Keratinocyte (primary cell): ENCODE results near the gene ZNF407. TPM values are rescaled to one million over a fixed set of nuclear protein-coding genes. Genes with fewer than 3 reads are reported as not detected.

ENCODE experiments used
- DNase-seq: peaks from one replicate; pipeline ENCODE4 v3.0.0-alpha.2; 2011; ENCODE audit warnings: low read depth, missing footprints, low spot score
- FAIRE-seq: peaks from 2 replicates; lab custom pipeline; 2011; peaks lifted over from hg19 to GRCh38; lab: Jason Lieb, UNC
- H2AFZ ChIP-seq: 2 replicates; pipeline ENCODE4 v1.6.0; 2012; ENCODE audit warnings: low read length, control low read depth, inconsistent platforms; ENCODE audit not compliant: control insufficient read depth
- H3K27ac ChIP-seq: 2 replicates; pipeline ENCODE4 v1.5.1; 2011; ENCODE audit warnings: low read length; ENCODE audit not compliant: control insufficient read depth, insufficient read depth
- H3K27me3 ChIP-seq: 3 replicates; pipeline ENCODE4 v1.6.0; 2011; ENCODE audit warnings: low read length; ENCODE audit not compliant: control insufficient read depth, insufficient read depth; ENCODE audit errors: extremely low read depth
- H3K36me3 ChIP-seq, 2 experiments: 2 replicates in 1 of 2; 3 replicates in 1 of 2; pipeline ENCODE4 v1.5.1; 2011; ENCODE audit warnings: low read length in 2 of 2, mild to moderate bottlenecking in 1 of 2; ENCODE audit not compliant: control insufficient read depth in 2 of 2, insufficient read depth in 2 of 2; ENCODE audit errors: extremely low read depth in 1 of 2
- H3K4me1 ChIP-seq: 3 replicates; pipeline ENCODE4 v1.5.1; 2011; ENCODE audit warnings: low read length; ENCODE audit not compliant: control insufficient read depth, insufficient read depth; ENCODE audit errors: extremely low read depth
- H3K4me2 ChIP-seq: 3 replicates; pipeline ENCODE4 v1.6.0; 2011; ENCODE audit warnings: low read depth, low read length; ENCODE audit not compliant: control insufficient read depth, insufficient read depth; ENCODE audit errors: extremely low read depth
- H3K4me3 ChIP-seq, 3 experiments: fragments of 200-600 bp in 1 of 3; sonication (generic) in 1 of 3; 2 replicates in 2 of 3; 3 replicates in 1 of 3; pipeline ENCODE4 v1.5.1; 2011 to 2016; ENCODE audit warnings: low read length in 3 of 3, mild to moderate bottlenecking in 3 of 3, control low read depth in 2 of 3, inconsistent platforms in 1 of 3, low read depth in 1 of 3, mixed read lengths in 1 of 3, mixed run types in 1 of 3, moderate library complexity in 1 of 3; ENCODE audit not compliant: control insufficient read depth in 2 of 3, insufficient read depth in 2 of 3; ENCODE audit errors: extremely low read depth in 1 of 3
- H3K79me2 ChIP-seq: 2 replicates; pipeline ENCODE4 v1.6.0; 2012; ENCODE audit warnings: low read length; ENCODE audit not compliant: control insufficient read depth, insufficient read depth
- H3K9ac ChIP-seq: 3 replicates; pipeline ENCODE4 v1.6.0; 2011; ENCODE audit warnings: low read length; ENCODE audit not compliant: control insufficient read depth, insufficient read depth; ENCODE audit errors: extremely low read depth
- H3K9me1 ChIP-seq: 3 replicates; pipeline ENCODE4 v1.6.0; 2011; ENCODE audit warnings: low read length; ENCODE audit not compliant: control insufficient read depth, insufficient read depth; ENCODE audit errors: extremely low read depth
- H3K9me3 ChIP-seq: 2 replicates; pipeline ENCODE4 v1.5.1; 2012; ENCODE audit warnings: low read depth, low read length; ENCODE audit not compliant: control insufficient read depth
- H4K20me1 ChIP-seq: 3 replicates; pipeline ENCODE4 v1.6.0; 2011; ENCODE audit warnings: low read length; ENCODE audit not compliant: control insufficient read depth, insufficient read depth; ENCODE audit errors: extremely low read depth
- EZH2 ChIP-seq: IDR thresholded peaks from one replicate; pipeline ENCODE4 v1.6.1; 2012; ENCODE audit warnings: inconsistent platforms, mild to moderate bottlenecking, low read length, moderate library complexity
- dilution Hi-C: fragments of 300-500 bp; cut with MboI; formaldehyde crosslinking; loops from one replicate; pipeline ENCODE4 v1.7.0; 2020; ENCODE audit warnings: low sequenced_read_pairs; ENCODE audit not compliant: extremely low pct_ligation_motif_present
- polyA plus RNA-seq, 5 experiments: library from polyadenylated mRNA; depleted of rRNA in 3 of 5; stranded (reverse) in 3 of 5; stranded (forward) in 1 of 5; unstranded in 1 of 5; fragments of >200 nt; gene quantifications; 1 replicate in 1 of 5; 2 replicates in 3 of 5; 3 replicates in 1 of 5; pipeline versions ENCODE4 v1.2.1 to v1.2.3, GENCODE V29; 2011 to 2012; ENCODE audit warnings: missing spikeins in 2 of 5, low read depth in 1 of 5, low replicate concordance in 1 of 5
- TF ChIP-seq, protein P1 (sequence below), 3 experiments: IDR thresholded peaks in 1 of 3; conservative IDR thresholded peaks in 1 of 3; optimal IDR thresholded peaks in 1 of 3; 2 replicates in 2 of 3; 3 replicates in 1 of 3; pipeline versions ENCODE3 to v1.5.1; 2011; ENCODE audit warnings: low read length in 3 of 3, mild to moderate bottlenecking in 3 of 3, moderate library complexity in 2 of 3, control low read depth in 1 of 3, inconsistent platforms in 1 of 3; ENCODE audit not compliant: insufficient read depth in 2 of 3; ENCODE audit errors: extremely low read depth in 1 of 3

The ZNF407 gene
- polyA plus RNA-seq, 1 donor (not counting 4 experiments of a cell fraction or from before 2014, with no cell fraction given), result 3.8 TPM

DNA sequence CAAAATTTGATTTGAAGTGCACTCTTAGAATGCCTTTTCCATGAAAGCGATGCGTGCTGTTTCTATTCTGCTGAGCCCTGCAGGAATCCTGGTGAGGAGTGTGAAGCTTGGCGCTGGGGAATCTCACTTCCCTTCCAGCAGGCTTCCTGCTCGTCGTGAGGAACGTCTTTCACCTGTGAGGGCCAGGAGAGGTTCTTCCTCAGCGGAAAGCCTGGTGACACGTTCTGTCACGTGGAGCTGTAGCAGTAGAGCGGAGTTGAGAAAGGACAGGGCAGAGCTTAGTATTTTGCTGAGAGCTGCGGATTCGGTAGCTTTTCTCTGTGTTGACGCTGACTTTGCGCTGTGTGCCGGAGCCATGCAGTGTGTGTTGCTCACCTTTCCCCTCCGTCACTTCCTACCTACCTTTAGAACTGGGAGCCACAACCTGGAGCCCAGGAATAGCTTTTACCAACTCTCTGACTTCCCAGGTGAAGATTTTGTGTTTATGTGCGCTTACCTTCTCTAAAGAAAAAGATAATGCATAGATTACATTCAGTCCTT is 316.5 kb downstream of the ZNF407 start:
- dilution Hi-C loops, result no loop called here

DNA sequence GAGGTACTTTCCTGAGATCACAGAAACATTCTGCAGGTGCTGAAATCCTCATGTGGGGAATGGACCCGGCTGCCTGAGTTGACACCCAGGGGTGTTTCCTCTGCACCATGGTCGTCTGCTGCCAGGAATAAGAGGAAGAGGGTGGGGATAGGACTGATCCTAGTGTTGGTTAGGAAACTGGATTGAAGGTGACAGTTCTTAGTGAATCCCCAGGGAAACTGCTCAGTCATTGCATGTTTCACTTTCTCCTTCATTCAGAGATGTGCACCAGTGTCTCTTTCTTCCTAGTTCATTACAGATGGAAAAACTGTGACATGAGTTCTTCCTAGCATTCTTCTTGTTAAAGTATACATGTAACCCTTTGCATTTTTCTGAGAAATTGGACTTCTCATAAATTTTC is 317.0 kb downstream of the ZNF407 start:
- no peak for FAIRE-seq
- dilution Hi-C loops, result no loop called here
- TF ChIP-seq, protein P1, sequence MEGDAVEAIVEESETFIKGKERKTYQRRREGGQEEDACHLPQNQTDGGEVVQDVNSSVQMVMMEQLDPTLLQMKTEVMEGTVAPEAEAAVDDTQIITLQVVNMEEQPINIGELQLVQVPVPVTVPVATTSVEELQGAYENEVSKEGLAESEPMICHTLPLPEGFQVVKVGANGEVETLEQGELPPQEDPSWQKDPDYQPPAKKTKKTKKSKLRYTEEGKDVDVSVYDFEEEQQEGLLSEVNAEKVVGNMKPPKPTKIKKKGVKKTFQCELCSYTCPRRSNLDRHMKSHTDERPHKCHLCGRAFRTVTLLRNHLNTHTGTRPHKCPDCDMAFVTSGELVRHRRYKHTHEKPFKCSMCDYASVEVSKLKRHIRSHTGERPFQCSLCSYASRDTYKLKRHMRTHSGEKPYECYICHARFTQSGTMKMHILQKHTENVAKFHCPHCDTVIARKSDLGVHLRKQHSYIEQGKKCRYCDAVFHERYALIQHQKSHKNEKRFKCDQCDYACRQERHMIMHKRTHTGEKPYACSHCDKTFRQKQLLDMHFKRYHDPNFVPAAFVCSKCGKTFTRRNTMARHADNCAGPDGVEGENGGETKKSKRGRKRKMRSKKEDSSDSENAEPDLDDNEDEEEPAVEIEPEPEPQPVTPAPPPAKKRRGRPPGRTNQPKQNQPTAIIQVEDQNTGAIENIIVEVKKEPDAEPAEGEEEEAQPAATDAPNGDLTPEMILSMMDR (optimal IDR thresholded peaks at IDR 0.05 in 1 of 3, IDR thresholded peaks at IDR 0.05 in 1 of 3, conservative IDR thresholded peaks at IDR 0.05 in 1 of 3; ENCODE audit: extremely low read depth in 1 of 3, insufficient read depth in 2 of 3, low read length in 3 of 3), result no peak

More for the DNA sequence above, 316.5 kb downstream of the ZNF407 start:
- Histone ChIP-seq H3K4me2 (no peak overlapping the region), H3K9me3 (no peaks in the 10 kb centered on the region), H2AFZ (no peak overlapping the region), H3K27me3 (no peaks in the 10 kb centered on the region), H3K9me1 (no peaks in the 10 kb centered on the region), H3K36me3 (no peaks in the 10 kb centered on the region), H3K4me1 (no peaks in the 10 kb centered on the region), H3K4me3 (no peak overlapping the region), H3K27ac (no peak overlapping the region), H3K9ac (no peak overlapping the region), H3K79me2 (no peaks in the 10 kb centered on the region), H4K20me1 (no peaks in the 10 kb centered on the region)
- no peak for FAIRE-seq
- TF ChIP-seq EZH2, result no peak
- TF ChIP-seq, protein P1 (optimal IDR thresholded peaks at IDR 0.05 in 1 of 3, IDR thresholded peaks at IDR 0.05 in 1 of 3, conservative IDR thresholded peaks at IDR 0.05 in 1 of 3; ENCODE audit: extremely low read depth in 1 of 3, insufficient read depth in 2 of 3, low read length in 3 of 3), result no peak
- DNase-seq, result no peak

More for the DNA sequence above, 317.0 kb downstream of the ZNF407 start:
- no peak overlapping the region for H2AFZ ChIP-seq
- no peaks in the 10 kb centered on the region for H3K9me3 ChIP-seq
- no peak overlapping the region for H3K4me2 ChIP-seq
- no peaks in the 10 kb centered on the region for H3K4me1 ChIP-seq
- no peak overlapping the region for H3K4me3 ChIP-seq
- no peaks in the 10 kb centered on the region for H3K36me3 ChIP-seq
- no peak for DNase-seq
- no peak overlapping the region for H3K9ac ChIP-seq
- no peaks in the 10 kb centered on the region for H3K9me1 ChIP-seq
- H3K27ac ChIP-seq, result no peak overlapping the region
- no peaks in the 10 kb centered on the region for H4K20me1 ChIP-seq
- H3K79me2 ChIP-seq, result no peaks in the 10 kb centered on the region
- no peaks in the 10 kb centered on the region for H3K27me3 ChIP-seq
